GM10266 (cell line): ENCODE data around the gene CCR4.
"Not testable (repeated sequence)": the region's sequence is repeated elsewhere in the genome, so short reads cannot be mapped to it uniquely, and the experiment has no call there.

ENCODE experiments used
- DNase-seq: peaks from one replicate; pipeline ENCODE4 v3.0.0; 2012; ENCODE audit errors: extremely low spot score
- TF ChIP-seq, protein P1 (sequence below): IDR thresholded peaks from 2 replicates; pipeline ENCODE4 v1.5.1; 2012; ENCODE audit warnings: mild to moderate bottlenecking, low read depth; ENCODE audit not compliant: control insufficient read depth, insufficient read depth; ENCODE audit errors: missing control alignments

The CCR4 gene

DNA sequence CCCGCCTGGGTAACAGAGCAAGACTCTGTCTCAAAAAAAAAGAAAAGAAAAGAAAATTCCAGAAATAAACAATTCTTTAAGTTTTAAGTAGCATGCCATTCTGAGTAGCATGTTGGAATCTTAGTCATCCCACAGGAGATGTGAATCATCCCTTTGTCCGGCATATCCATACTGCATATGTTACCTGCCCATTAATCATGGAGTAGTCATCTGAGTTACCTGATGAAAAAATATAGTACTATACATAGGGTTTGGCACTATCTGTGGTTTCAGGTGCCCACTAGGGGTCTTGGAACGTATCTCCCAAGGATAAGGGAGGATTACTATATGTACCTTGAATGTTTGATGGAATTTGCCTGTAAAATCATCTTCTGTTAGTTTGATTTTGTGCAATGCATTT lies 6.3 kb upstream of the CCR4 start:
- TF ChIP-seq, protein P1, sequence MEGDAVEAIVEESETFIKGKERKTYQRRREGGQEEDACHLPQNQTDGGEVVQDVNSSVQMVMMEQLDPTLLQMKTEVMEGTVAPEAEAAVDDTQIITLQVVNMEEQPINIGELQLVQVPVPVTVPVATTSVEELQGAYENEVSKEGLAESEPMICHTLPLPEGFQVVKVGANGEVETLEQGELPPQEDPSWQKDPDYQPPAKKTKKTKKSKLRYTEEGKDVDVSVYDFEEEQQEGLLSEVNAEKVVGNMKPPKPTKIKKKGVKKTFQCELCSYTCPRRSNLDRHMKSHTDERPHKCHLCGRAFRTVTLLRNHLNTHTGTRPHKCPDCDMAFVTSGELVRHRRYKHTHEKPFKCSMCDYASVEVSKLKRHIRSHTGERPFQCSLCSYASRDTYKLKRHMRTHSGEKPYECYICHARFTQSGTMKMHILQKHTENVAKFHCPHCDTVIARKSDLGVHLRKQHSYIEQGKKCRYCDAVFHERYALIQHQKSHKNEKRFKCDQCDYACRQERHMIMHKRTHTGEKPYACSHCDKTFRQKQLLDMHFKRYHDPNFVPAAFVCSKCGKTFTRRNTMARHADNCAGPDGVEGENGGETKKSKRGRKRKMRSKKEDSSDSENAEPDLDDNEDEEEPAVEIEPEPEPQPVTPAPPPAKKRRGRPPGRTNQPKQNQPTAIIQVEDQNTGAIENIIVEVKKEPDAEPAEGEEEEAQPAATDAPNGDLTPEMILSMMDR: no peak
- DNase-seq: no peak

DNA sequence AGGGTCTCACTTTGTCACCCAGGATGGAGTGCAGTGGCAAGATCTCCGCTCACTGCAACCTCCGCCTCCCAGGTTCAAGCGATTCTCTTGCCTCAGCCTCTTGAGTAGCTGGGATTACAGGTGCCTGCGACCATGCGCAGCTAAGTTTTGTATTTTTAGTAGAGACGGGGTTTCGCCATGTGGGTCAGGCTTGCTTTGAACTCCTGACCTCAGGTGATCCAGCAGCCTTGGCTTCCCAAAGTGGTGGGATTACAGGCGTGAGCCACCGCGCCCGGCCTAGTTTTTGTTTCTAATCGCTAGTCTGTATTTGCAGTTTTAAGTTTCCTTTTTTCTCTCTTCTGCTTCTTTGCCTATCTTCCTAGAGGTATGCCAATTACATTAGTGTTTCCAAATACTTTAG lies 5.8 kb upstream of the CCR4 start:
- DNase-seq: not testable (repeated sequence)

DNA sequence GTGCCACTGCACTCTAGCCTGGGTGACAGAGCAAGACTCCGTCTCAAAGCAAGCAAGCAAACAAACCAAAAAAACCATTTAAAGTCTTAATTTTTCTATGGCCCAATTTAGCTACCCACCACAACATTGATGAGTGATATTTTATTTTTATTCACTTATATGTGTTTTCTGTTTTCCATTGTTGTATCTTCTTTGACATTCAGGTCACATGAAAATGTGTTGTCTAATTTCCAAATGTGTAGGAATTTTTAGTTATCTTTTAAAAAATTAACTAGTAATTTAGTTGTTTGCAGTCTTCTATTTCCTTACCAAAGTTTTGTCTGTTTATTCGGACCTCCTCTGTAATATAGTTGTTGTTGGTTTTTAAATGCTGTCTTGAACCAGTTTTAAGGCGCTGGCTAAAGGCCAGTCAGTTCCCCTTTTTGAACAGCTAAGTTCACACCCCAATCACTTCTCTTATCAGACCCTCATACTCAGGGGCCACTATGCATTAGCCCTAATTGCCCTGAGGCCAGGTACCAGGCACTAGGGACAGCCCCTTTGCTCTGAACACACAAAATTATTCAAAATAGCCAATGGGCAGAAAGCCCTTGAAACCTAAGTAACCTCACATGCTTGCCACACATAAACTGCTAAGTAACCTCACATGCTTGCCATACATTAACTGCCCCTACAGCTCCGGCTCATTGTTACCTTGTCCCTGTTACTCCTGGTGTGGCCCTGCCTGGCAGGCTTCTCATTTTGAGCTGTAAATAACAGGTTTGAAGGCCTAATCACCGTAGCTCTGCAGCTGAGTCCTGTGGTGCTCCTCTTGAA lies 4.3 kb upstream of the CCR4 start:
- no peak for DNase-seq
- TF ChIP-seq, protein P1: no peak

DNA sequence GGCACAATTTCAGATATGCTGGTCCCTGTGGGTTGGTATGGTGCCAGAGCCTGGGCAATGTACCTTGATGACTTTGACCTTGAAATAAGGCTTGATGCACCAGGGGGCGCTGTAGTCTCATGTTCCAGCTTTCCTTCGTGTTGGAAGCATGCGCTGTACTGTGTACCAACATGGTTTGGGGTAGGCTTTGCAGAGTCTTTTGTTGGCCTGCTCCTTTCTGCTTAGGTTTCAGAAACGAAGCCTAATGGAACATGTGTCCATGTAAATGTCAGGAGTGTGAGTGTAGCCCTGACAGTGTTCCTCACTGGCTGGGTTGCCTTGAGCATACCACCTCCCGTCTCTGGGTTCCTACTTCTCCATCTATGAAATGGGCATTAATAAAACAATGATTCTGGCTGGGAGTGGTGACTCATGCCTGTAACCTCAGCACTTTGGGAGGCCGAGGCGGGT lies 3.6 kb upstream of the CCR4 start:
- peak; percentile 56 for DNase-seq
- TF ChIP-seq, protein P1: peak; percentile 88

DNA sequence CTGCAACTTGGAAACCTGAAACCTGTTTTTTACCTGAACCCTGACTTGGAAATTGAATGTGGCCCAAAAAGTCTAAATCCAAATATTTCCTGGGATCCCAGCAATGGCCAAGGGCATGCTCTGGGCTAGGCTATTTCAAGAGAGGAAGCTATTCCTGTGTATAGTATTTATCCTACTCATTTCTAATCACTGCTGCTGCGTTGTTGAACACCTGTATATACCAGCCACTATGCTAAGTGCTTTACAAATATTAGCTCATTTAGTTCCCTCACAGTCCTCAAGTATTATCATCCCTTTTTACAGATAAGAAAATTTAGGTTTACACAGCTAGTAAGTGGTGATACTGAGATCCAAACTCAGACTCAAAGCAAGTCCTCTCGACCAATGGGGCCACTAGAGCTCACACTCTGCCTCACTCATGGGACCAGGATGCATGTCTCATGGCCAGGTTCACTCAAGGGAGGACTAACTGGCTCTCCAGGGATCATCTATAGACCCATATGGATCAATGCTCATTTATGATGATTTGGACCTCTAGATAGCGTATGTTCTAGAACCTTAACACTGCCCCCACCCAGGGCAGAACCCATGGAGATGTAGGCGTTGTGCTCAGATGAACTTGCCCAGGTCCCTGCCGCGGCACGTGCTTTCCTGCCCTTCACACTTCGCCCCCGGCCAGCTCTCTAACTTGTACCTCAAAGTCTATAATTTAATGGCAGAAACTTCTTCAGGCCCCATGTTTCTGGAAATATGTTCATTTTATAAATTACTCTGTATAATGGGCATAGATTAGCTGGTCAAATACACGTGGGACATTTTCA lies 2.6 kb upstream of the CCR4 start:
- DNase-seq: no peak
- TF ChIP-seq, protein P1: no peak

DNA sequence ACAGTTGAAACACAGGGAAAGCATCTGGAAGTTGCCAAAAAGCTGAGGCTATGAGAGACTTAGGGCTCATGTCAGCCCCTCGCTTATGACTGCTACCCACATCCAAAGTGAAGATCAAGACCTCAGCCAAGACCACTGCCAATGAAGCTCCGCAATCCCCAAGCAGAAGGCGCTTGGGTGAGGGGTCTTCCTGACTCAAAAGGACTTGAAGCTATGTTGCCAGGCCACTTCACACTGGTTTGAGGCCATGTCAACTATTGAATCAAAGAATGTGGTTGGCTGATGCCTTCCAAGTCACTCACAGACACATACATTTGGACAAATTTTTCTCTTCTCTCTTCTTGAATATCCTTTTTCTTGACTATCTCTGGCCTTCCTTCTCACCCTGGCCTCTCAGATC lies 928 bp upstream of the CCR4 start:
- TF ChIP-seq, protein P1: no peak
- no peak for DNase-seq

DNA sequence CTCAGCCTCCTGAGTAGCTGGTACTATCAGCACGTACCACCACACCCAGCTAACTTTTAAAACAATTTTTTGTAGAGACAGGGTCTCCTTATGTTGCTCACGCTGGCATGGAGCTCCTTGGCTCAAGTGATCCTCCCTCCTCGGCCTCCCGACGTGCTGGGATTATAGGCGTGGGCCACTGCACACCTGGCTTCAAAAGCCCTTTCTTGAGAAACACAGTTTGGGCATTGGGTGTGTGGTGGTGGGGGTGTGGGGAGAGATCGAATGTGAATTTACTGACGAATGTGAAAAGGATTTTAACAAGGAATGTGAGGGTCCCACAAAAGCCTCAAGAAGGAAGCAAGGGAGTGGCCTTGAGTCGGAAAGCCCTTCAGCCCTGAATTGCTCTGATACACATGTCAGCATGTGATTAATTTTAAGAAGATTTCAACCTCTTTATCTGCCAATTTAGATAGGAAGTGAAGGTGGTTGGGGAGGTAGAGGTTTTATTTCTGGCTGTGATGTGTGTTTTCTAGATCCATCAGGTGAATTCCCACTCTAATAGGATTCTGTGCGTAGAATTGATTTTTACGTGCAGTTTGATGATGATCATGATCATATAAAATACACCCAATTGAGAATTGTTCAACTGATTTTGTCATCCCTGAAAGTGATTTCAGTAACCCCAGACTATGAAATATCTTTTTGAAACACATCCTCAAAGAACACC lies 1.1 kb downstream of the CCR4 start:
- TF ChIP-seq, protein P1: no peak
- no peak for DNase-seq
